Prostate gland (tissue), 2 donors: ENCODE data around the gene ERMP1. TPM values are rescaled to one million over a fixed set of nuclear protein-coding genes. Genes with fewer than 3 reads are reported as not detected.

Experiments
- DNase-seq: peaks from one replicate; pipeline ENCODE4 v3.0.0-alpha.2; 2019; ENCODE audit warnings: low spot score
- H3K27ac ChIP-seq, 2 donors: fragments of 200-600 bp; sonication (generic); 2 replicates each; pipeline ENCODE4 v1.5.1; 2017 to 2019
- H3K27me3 ChIP-seq: fragments of 200-600 bp; sonication (generic); replicated peaks from 2 replicates; pipeline ENCODE4 v1.5.1; 2019; ENCODE audit not compliant: insufficient read depth
- H3K36me3 ChIP-seq, 2 donors: fragments of 200-600 bp; sonication (generic); 1 replicate in 1 of 2; 2 replicates in 1 of 2; pipeline versions ENCODE4 v1.5.1 to v1.8.1; 2017 to 2019
- H3K4me1 ChIP-seq: fragments of 200-600 bp; sonication (generic); replicated peaks from 2 replicates; pipeline ENCODE4 v1.5.1; 2019
- H3K4me3 ChIP-seq, 2 donors: fragments of 200-600 bp; sonication (generic); 2 replicates each; pipeline ENCODE4 v1.5.1; 2017 to 2019
- H3K9me3 ChIP-seq: fragments of 200-600 bp; sonication (generic); 2 replicates; pipeline ENCODE4 v1.5.1; 2017
- CTCF ChIP-seq, 4 experiments: fragments of 200-600 bp in 2 of 4; fragments of 450-650 bp in 2 of 4; sonication (generic) in 2 of 4; IDR thresholded peaks; 1 replicate in 3 of 4; 2 replicates in 1 of 4; pipeline ENCODE4 v1.5.1; 2016 to 2019; ENCODE audit warnings: antibody characterized with exemption in 4 of 4, mild to moderate bottlenecking in 2 of 4, moderate library complexity in 2 of 4
- POLR2A ChIP-seq: fragments of 450-650 bp; IDR thresholded peaks from one replicate; pipeline ENCODE4 v1.6.1; 2016; ENCODE audit warnings: antibody characterized with exemption, mild to moderate bottlenecking
- POLR2AphosphoS5 ChIP-seq: sonication (generic); formaldehyde crosslinking; IDR thresholded peaks from one replicate; pipeline ENCODE4 v1.6.1; 2017; ENCODE audit warnings: antibody characterized with exemption
- WGBS: methylation state at CpG from one replicate; pipeline ENCODE4 v1.1.5; 2018; 5-methylcytosine and 5-hydroxymethylcytosine counted together
- intact Hi-C: fragments of 100-400 bp; cut with DNase I; formaldehyde crosslinking; loops from one replicate; pipeline ENCODE4 v1.14.2; 2022
- total RNA-seq, 2 donors: library from RNA; depleted of rRNA; stranded (reverse); fragments of >200 nt; gene quantifications; one replicate each; pipeline ENCODE4 v1.1.0, GENCODE V29; 2016

ERMP1 gene
- total RNA-seq, 2 donors from 2014 or later = 21.7 to 24.7 TPM

GRCh38 chr9:5876026-5876425 is 43.1 kb upstream of the ERMP1 start:
- TF ChIP-seq POLR2A = no peak
- no peak for TF ChIP-seq POLR2AphosphoS5
- intact Hi-C loops = no loop called here
- Histone ChIP-seq H3K4me3 (no peak overlapping the region), H3K27ac (no peak overlapping the region), H3K27me3 (no peaks in the 10 kb centered on the region), H3K9me3 (no peaks in the 10 kb centered on the region), H3K4me1 (no peaks in the 10 kb centered on the region), H3K36me3 (no peaks in the 10 kb centered on the region)
- 81% methylated on average over 1 of the region's 1 CpG for WGBS
- no peak for DNase-seq

GRCh38 chr9:5874048-5874447 is 41.1 kb upstream of the ERMP1 start:
- WGBS = 89% methylated on average over 2 of the region's 2 CpGs
- no peak for TF ChIP-seq POLR2AphosphoS5
- TF ChIP-seq CTCF (IDR thresholded peaks at IDR 0.05) = no peak
- Histone ChIP-seq H3K9me3 (no peaks in the 10 kb centered on the region), H3K4me1 (no peaks in the 10 kb centered on the region), H3K27me3 (no peaks in the 10 kb centered on the region), H3K4me3 (no peak overlapping the region), H3K27ac (no peak overlapping the region), H3K36me3 (no peaks in the 10 kb centered on the region)
- no peak for DNase-seq
- intact Hi-C loops = no loop called here

- TF ChIP-seq CTCF (IDR thresholded peaks at IDR 0.05) = no peak
- no peak for TF ChIP-seq POLR2AphosphoS5
- no peak for TF ChIP-seq POLR2A
- Histone ChIP-seq H3K4me3 (no peak overlapping the region), H3K27me3 (no peaks in the 10 kb centered on the region), H3K9me3 (no peaks in the 10 kb centered on the region), H3K27ac (no peak overlapping the region), H3K36me3 (no peaks in the 10 kb centered on the region), H3K4me1 (no peaks in the 10 kb centered on the region)
- no peak for DNase-seq
- WGBS = 92% methylated on average over 5 of the region's 5 CpGs
- intact Hi-C loops = no loop called here
Measured at GRCh38 chr9:5873439-5873838, 40.5 kb upstream of the ERMP1 start.

GRCh38 chr9:5872511-5872910 is 39.6 kb upstream of the ERMP1 start:
- no peak overlapping the region for H3K4me3 ChIP-seq
- H3K36me3 ChIP-seq = no peaks in the 10 kb centered on the region
- peak overlapping the region; percentile 53 to 61 for H3K27ac ChIP-seq
- no peaks in the 10 kb centered on the region for H3K27me3 ChIP-seq
- no peaks in the 10 kb centered on the region for H3K9me3 ChIP-seq
- WGBS = 55% methylated on average over 4 of the region's 4 CpGs
- intact Hi-C loops = no loop called here
- TF ChIP-seq POLR2A (no peak), POLR2AphosphoS5 (no peak), CTCF (IDR thresholded peaks at IDR 0.05) (no peak)
- no peaks in the 10 kb centered on the region for H3K4me1 ChIP-seq
- DNase-seq = no peak

GRCh38 chr9:5871785-5872184 is 38.9 kb upstream of the ERMP1 start:
- TF ChIP-seq POLR2AphosphoS5 (peak; percentile 75), CTCF (IDR thresholded peaks at IDR 0.05) (no peak)
- no peaks in the 10 kb centered on the region for H3K4me1 ChIP-seq
- H3K27me3 ChIP-seq = no peaks in the 10 kb centered on the region
- no peaks in the 10 kb centered on the region for H3K9me3 ChIP-seq
- 33% methylated on average over 2 of the region's 2 CpGs for WGBS
- intact Hi-C loops = no loop called here
- H3K27ac ChIP-seq = peak overlapping the region; percentile 53 to 61
- DNase-seq = peak; percentile 47
- H3K36me3 ChIP-seq = no peaks in the 10 kb centered on the region
- no peak overlapping the region for H3K4me3 ChIP-seq
